ENCODE results near the gene NOTCH1.

The NOTCH1 gene

GRCh38 chr9:136572003-136572827, 26.4 kb upstream of the NOTCH1 start:
- Mint-ChIP-seq H3K27ac (no peak overlapping the region), H3K4me1 (peaks cover 5% of the 10 kb centered on the region), H3K27me3 (peaks cover 4% of the 10 kb centered on the region), H3K4me3 (no peak overlapping the region), H3K36me3 (no peaks in the 10 kb centered on the region), H3K9me3 (peaks cover 3% of the 10 kb centered on the region)
- no peak for DNase-seq (ENCODE audit: low spot score in 2 of 2)
- ATAC-seq (ENCODE audit: low read depth), result no peak

GRCh38 chr9:136571531-136571930, 25.7 kb upstream of the NOTCH1 start:
- DNase-seq (ENCODE audit: low spot score in 2 of 2) (no peak), ATAC-seq (ENCODE audit: low read depth) (no peak)
- Mint-ChIP-seq H3K27ac (no peak overlapping the region), H3K9me3 (peaks cover 3% of the 10 kb centered on the region), H3K27me3 (peaks cover 4% of the 10 kb centered on the region), H3K36me3 (no peaks in the 10 kb centered on the region), H3K4me3 (no peak overlapping the region), H3K4me1 (peaks cover 5% of the 10 kb centered on the region)

- H3K27me3 Mint-ChIP-seq, result peaks cover 4% of the 10 kb centered on the region
- H3K4me1 Mint-ChIP-seq, result peaks cover 5% of the 10 kb centered on the region
- no peak overlapping the region for H3K4me3 Mint-ChIP-seq
Measured at GRCh38 chr9:136570916-136571315, 25.1 kb upstream of the NOTCH1 start.

GRCh38 chr9:136570191-136570845, 24.5 kb upstream of the NOTCH1 start:
- DNase-seq (ENCODE audit: low spot score in 2 of 2) (no peak), ATAC-seq (ENCODE audit: low read depth) (no peak)
- Mint-ChIP-seq H3K4me3 (no peak overlapping the region), H3K9me3 (peaks cover 3% of the 10 kb centered on the region), H3K4me1 (peaks cover 5% of the 10 kb centered on the region), H3K36me3 (no peaks in the 10 kb centered on the region), H3K27me3 (peaks cover 4% of the 10 kb centered on the region), H3K27ac (no peak overlapping the region)

More at GRCh38 chr9:136570916-136571315, 25.1 kb upstream of the NOTCH1 start:
- no peak for ATAC-seq (ENCODE audit: low read depth)
- Mint-ChIP-seq H3K9me3 (peaks cover 3% of the 10 kb centered on the region), H3K36me3 (no peaks in the 10 kb centered on the region), H3K27ac (no peak overlapping the region)
- DNase-seq (ENCODE audit: low spot score in 2 of 2), result no peak

- H3K9me3 Mint-ChIP-seq, result peaks cover 3% of the 10 kb centered on the region
- no peak overlapping the region for H3K27ac Mint-ChIP-seq
- H3K4me1 Mint-ChIP-seq, result peaks cover 5% of the 10 kb centered on the region
Measured at GRCh38 chr9:136569526-136570148, 23.8 kb upstream of the NOTCH1 start.

GRCh38 chr9:136568288-136569081, 22.6 kb upstream of the NOTCH1 start:
- DNase-seq (ENCODE audit: low spot score in 2 of 2) (no peak), ATAC-seq (ENCODE audit: low read depth) (no peak)

More at GRCh38 chr9:136569526-136570148, 23.8 kb upstream of the NOTCH1 start:
- DNase-seq (ENCODE audit: low spot score in 2 of 2), result no peak
- peaks cover 4% of the 10 kb centered on the region for H3K27me3 Mint-ChIP-seq
- no peak overlapping the region for H3K4me3 Mint-ChIP-seq
- ATAC-seq (ENCODE audit: low read depth), result no peak
- H3K36me3 Mint-ChIP-seq, result no peaks in the 10 kb centered on the region

GRCh38 chr9:136567651-136568287, 21.9 kb upstream of the NOTCH1 start:
- no peak overlapping the region for H3K27ac Mint-ChIP-seq

More at GRCh38 chr9:136568288-136569081, 22.6 kb upstream of the NOTCH1 start:
- Mint-ChIP-seq H3K27me3 (peaks cover 4% of the 10 kb centered on the region), H3K9me3 (peaks cover 3% of the 10 kb centered on the region), H3K4me3 (no peak overlapping the region), H3K27ac (no peak overlapping the region), H3K36me3 (no peaks in the 10 kb centered on the region), H3K4me1 (peaks cover 5% of the 10 kb centered on the region)

GRCh38 chr9:136566901-136567300, 21.1 kb upstream of the NOTCH1 start:
- ATAC-seq (ENCODE audit: low read depth) (no peak), DNase-seq (ENCODE audit: low spot score in 2 of 2) (no peak)
- Mint-ChIP-seq H3K27me3 (peaks cover 2% of the 10 kb centered on the region), H3K27ac (no peak overlapping the region), H3K4me3 (no peak overlapping the region), H3K9me3 (peaks cover 3% of the 10 kb centered on the region), H3K36me3 (no peaks in the 10 kb centered on the region), H3K4me1 (peaks cover 5% of the 10 kb centered on the region)

More at GRCh38 chr9:136567651-136568287, 21.9 kb upstream of the NOTCH1 start:
- H3K9me3 Mint-ChIP-seq, result peaks cover 3% of the 10 kb centered on the region
- ATAC-seq (ENCODE audit: low read depth) (no peak), DNase-seq (ENCODE audit: low spot score in 2 of 2) (no peak)
- no peaks in the 10 kb centered on the region for H3K36me3 Mint-ChIP-seq
- no peak overlapping the region for H3K4me3 Mint-ChIP-seq
- peaks cover 5% of the 10 kb centered on the region for H3K4me1 Mint-ChIP-seq
- H3K27me3 Mint-ChIP-seq, result peaks cover 2% of the 10 kb centered on the region

- ATAC-seq (ENCODE audit: low read depth) (no peak), DNase-seq (ENCODE audit: low spot score in 2 of 2) (no peak)
- no peaks in the 10 kb centered on the region for H3K36me3 Mint-ChIP-seq
- peaks cover 3% of the 10 kb centered on the region for H3K9me3 Mint-ChIP-seq
- H3K27me3 Mint-ChIP-seq, result peaks cover 2% of the 10 kb centered on the region
- no peak overlapping the region for H3K4me3 Mint-ChIP-seq
- H3K27ac Mint-ChIP-seq, result no peak overlapping the region
- H3K4me1 Mint-ChIP-seq, result peaks cover 5% of the 10 kb centered on the region
Measured at GRCh38 chr9:136566553-136566895, 20.7 kb upstream of the NOTCH1 start.

- no peak for ATAC-seq (ENCODE audit: low read depth)
- no peak for DNase-seq (ENCODE audit: low spot score in 2 of 2)
- H3K36me3 Mint-ChIP-seq, result no peaks in the 10 kb centered on the region
- peaks cover 2% of the 10 kb centered on the region for H3K27me3 Mint-ChIP-seq
- peaks cover 5% of the 10 kb centered on the region for H3K4me1 Mint-ChIP-seq
- no peak overlapping the region for H3K4me3 Mint-ChIP-seq
- no peak overlapping the region for H3K27ac Mint-ChIP-seq
- peaks cover 3% of the 10 kb centered on the region for H3K9me3 Mint-ChIP-seq
Measured at GRCh38 chr9:136565715-136566552, 20.1 kb upstream of the NOTCH1 start.

- Mint-ChIP-seq H3K4me1 (peaks cover 5% of the 10 kb centered on the region), H3K36me3 (peaks cover 2% of the 10 kb centered on the region), H3K27ac (no peak overlapping the region), H3K9me3 (peaks cover 4% of the 10 kb centered on the region), H3K27me3 (peaks cover 2% of the 10 kb centered on the region), H3K4me3 (no peak overlapping the region)
- DNase-seq (ENCODE audit: low spot score in 2 of 2), result no peak
- ATAC-seq (ENCODE audit: low read depth), result no peak
Measured at GRCh38 chr9:136565086-136565714, 19.4 kb upstream of the NOTCH1 start.

GRCh38 chr9:136564379-136564988, 18.6 kb upstream of the NOTCH1 start:
- peaks cover 2% of the 10 kb centered on the region for H3K36me3 Mint-ChIP-seq
- H3K27me3 Mint-ChIP-seq, result peaks cover 2% of the 10 kb centered on the region
- DNase-seq (ENCODE audit: low spot score in 2 of 2) (no peak), ATAC-seq (ENCODE audit: low read depth) (no peak)
- H3K4me1 Mint-ChIP-seq, result peaks cover 2% of the 10 kb centered on the region
- H3K27ac Mint-ChIP-seq, result no peak overlapping the region
- peaks cover 2% of the 10 kb centered on the region for H3K9me3 Mint-ChIP-seq
- no peak overlapping the region for H3K4me3 Mint-ChIP-seq

Measured in memory B cell (primary cell).